ENCODE data around the gene SLC39A1. TPM values are rescaled to one million over a fixed set of nuclear protein-coding genes. Genes with fewer than 3 reads are reported as not detected.
A peak's percentile ranks its signal among the peaks of the same experiment; 100 is the strongest.

The SLC39A1 gene
- total and polyA plus RNA-seq, 11 donors, result 31.6 to 163 (median 48.4) TPM

DNA sequence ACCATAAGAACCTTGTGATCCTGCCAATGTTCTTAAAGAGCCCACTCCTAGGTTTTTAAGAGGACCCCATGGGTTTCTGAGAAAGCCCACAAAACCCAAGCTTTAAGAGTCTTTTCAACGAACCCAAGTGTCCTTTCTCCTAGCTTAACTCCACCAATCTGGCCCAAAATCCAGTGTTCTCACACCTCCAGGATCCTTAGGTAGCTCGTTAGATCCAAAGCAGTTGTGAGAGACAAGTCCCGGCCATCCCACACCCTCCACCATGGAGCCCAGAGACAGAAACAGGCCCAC lies 18.6 kb downstream of the SLC39A1 start:
- TF ChIP-seq, protein P1, sequence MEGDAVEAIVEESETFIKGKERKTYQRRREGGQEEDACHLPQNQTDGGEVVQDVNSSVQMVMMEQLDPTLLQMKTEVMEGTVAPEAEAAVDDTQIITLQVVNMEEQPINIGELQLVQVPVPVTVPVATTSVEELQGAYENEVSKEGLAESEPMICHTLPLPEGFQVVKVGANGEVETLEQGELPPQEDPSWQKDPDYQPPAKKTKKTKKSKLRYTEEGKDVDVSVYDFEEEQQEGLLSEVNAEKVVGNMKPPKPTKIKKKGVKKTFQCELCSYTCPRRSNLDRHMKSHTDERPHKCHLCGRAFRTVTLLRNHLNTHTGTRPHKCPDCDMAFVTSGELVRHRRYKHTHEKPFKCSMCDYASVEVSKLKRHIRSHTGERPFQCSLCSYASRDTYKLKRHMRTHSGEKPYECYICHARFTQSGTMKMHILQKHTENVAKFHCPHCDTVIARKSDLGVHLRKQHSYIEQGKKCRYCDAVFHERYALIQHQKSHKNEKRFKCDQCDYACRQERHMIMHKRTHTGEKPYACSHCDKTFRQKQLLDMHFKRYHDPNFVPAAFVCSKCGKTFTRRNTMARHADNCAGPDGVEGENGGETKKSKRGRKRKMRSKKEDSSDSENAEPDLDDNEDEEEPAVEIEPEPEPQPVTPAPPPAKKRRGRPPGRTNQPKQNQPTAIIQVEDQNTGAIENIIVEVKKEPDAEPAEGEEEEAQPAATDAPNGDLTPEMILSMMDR (IDR thresholded peaks at IDR 0.05), result no peak
- no peak for TF ChIP-seq POLR2A (IDR thresholded peaks at IDR 0.05)
- DNase-seq (no peak), ATAC-seq (no peak)
- Histone ChIP-seq H3K36me3 (peaks cover 0 to 69% (median 57%) of the 10 kb centered on the region in 9 donors), H3K4me3 (peak overlapping the region in 11 of 12 donors; percentile 6 to 100 (median 89)), H3K4me1 (peaks cover 0 to 43% (median 29%) of the 10 kb centered on the region in 12 donors), H3K9me3 (no peaks in the 10 kb centered on the region), H3K27me3 (no peaks in the 10 kb centered on the region), H3K27ac (peak overlapping the region; percentile 97 to 100 (median 100))
- 59 to 75% (median 66%) methylated on average over 3 of the region's 3 CpGs for WGBS, 4 donors
- intact Hi-C loops (cut with DNase I), result loop anchor here in 8 of 10 donors (1.0 to 10.0 kb wide), 8 partner anchors 12 to 267 kb away; partner anchors contain the start of genes GATAD2B (in 1 of the 8), NPR1 (in 1 of the 8) and RAB13 (in 1 of the 8)

DNA sequence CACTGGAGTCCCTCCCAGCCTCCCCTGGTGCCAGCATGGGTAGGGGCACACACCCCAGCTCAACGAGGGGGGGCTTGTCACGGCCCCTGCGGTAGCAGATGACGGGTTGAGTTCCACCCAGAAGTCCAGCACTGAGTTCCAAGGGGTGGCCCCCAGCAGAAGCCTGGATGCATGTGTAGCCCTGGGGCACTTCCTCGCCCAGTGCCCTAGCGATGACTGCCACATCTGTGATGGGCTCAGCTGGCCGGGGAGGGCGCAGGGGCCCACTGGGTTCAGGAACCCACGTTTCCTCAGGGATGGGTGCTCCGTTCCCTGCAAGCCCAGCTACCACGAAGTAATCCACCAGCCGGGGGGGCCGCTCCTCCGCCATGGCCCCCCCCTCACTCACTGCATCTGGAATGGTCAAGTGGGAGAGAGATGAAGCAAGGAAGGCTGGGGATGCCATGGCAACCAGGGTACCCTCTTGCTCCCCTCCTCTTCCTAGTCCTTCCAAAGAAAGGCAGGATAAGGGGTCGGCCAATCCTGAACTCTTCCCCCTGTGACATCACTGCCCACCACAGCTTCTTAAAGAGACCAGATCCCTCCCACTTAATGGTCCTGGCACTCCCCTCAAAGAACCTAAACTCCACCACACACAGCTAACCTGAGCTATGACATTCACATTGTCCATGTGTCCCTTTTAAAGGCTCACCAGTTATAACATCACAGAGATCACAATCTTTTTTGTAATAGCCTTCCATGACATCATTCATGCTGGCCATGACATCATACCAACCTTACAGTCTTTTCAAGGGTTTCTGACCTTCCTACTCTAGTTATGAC lies 19.1 kb downstream of the SLC39A1 start:
- Histone ChIP-seq H3K4me1 (peaks cover 0 to 43% (median 29%) of the 10 kb centered on the region in 12 donors), H3K27me3 (no peaks in the 10 kb centered on the region), H3K36me3 (peaks cover 0 to 69% (median 57%) of the 10 kb centered on the region in 9 donors), H3K4me3 (peak overlapping the region in 11 of 12 donors; percentile 6 to 100 (median 89)), H3K9me3 (no peaks in the 10 kb centered on the region), H3K27ac (peak overlapping the region; percentile 97 to 100 (median 100))
- no peak for ATAC-seq
- no peak for TF ChIP-seq POLR2A (IDR thresholded peaks at IDR 0.05)
- TF ChIP-seq, protein P1 (IDR thresholded peaks at IDR 0.05), result no peak
- 77 to 86% (median 84%) methylated on average over 9 to 15 of the region's 15 CpGs for WGBS, 4 donors
- DNase-seq, result no peak
- intact Hi-C loops (cut with DNase I), result loop anchor here in 6 of 10 donors (1.0 to 10.0 kb wide), 3 partner anchors 12 to 149 kb away; partner anchors contain the start of gene GATAD2B (in 1 of the 6)

DNA sequence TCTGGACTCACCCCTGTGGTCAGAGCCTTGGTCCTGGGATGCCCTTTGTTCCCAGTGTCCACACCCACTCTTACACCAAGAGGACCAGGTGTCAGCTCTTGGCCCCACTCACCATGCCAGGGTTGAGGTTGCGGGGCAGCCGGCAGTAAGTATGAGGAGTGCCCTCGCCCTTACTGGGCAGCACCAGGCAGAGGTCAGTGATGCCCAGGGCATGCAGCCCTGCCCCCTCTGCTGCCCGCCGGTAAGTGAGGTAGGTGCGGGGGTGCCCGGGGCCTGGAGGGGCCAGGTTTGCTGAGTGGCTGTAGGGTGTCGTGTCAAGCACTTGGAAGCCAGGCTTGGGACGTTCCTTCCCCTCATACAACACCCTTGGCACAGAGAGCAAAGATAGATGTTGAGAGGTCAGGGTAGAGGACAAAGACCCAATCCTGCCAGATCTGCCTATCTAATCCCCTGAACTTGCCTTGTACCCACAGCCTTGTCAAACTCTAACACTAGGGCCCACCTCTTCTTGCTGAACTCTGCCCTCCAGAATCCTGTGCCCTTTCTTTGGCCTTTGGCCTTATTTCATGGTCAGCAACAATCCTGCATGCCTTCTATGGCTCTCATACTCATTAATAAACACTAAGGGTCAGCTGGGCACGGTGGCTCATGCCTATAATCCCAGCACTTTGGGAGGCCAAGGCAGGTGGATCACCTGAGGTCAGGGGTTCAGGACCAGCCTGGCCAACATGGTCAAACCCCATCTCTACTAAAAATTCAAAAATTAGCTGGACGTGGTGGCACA lies 20.4 kb downstream of the SLC39A1 start:
- no peak for DNase-seq
- Histone ChIP-seq H3K4me3 (no peak overlapping the region), H3K27ac (peak overlapping the region in 10 of 12 donors; percentile 17 to 100 (median 50)), H3K36me3 (peaks cover 0 to 69% (median 56%) of the 10 kb centered on the region in 9 donors), H3K9me3 (no peaks in the 10 kb centered on the region), H3K4me1 (peaks cover 0 to 43% (median 29%) of the 10 kb centered on the region in 12 donors), H3K27me3 (no peaks in the 10 kb centered on the region)
- TF ChIP-seq POLR2A (IDR thresholded peaks at IDR 0.05), result no peak
- TF ChIP-seq, protein P1 (IDR thresholded peaks at IDR 0.05), result no peak
- 74 to 77% (median 76%) methylated on average over 8 to 11 of the region's 11 CpGs for WGBS, 4 donors
- ATAC-seq, result no peak
- intact Hi-C loops (cut with DNase I), result loop anchor here in 4 of 10 donors (2.0 to 10.0 kb wide), 2 partner anchors 16 to 148 kb away; no protein-coding TSS in a partner anchor
